Panc1 (cell line): ENCODE measurements around the gene GREB1L. TPM values are rescaled to one million over a fixed set of nuclear protein-coding genes. Genes with fewer than 3 reads are reported as not detected.

Experiments used
- ATAC-seq: fragments of 200-7000 bp; cut with Tn5 transposase; 2 replicates; pipeline ENCODE4 v1.9.1; 2020; ENCODE audit warnings: mild to moderate bottlenecking, moderate library complexity
- BruUV-seq: library from RNA; stranded (reverse); fragments of 400-500 nt; replicated peaks from 2 replicates; lab custom pipeline; 2021; lab: Mats Ljungman, UMichigan
- CTCF ChIA-PET: fragments of 300-600 bp; sonication (Branson Sonifier 250); formaldehyde crosslinking; loops from one replicate; lab custom pipeline; 2022; ENCODE audit warnings: antibody characterized with exemption; lab: Charles Lee
- POLR2A ChIA-PET: fragments of 300-600 bp; sonication (Branson Sonifier 250); formaldehyde crosslinking; loops from one replicate; lab custom pipeline; 2022; ENCODE audit warnings: antibody characterized with exemption; lab: Charles Lee
- DNase-seq: peaks from one replicate; pipeline ENCODE4 v3.0.0-alpha.2; 2010; ENCODE audit warnings: low read depth, low spot score
- H3K27ac ChIP-seq: 2 replicates; pipeline ENCODE4 v1.5.1; 2011; ENCODE audit warnings: mild to moderate bottlenecking, low read length, inconsistent platforms
- H3K27me3 ChIP-seq: fragments of 200-500 bp; sonication (Bioruptor generic); 2 replicates; pipeline ENCODE4 v1.6.0; 2014; ENCODE audit warnings: low read length, inconsistent platforms; ENCODE audit not compliant: control insufficient read depth, insufficient read depth
- H3K36me3 ChIP-seq: fragments of 200-500 bp; sonication (Bioruptor generic); 2 replicates; pipeline ENCODE4 v1.5.1; 2014; ENCODE audit warnings: inconsistent platforms, mild to moderate bottlenecking, low read length, moderate library complexity; ENCODE audit not compliant: control insufficient read depth, insufficient read depth
- H3K4me1 ChIP-seq: 2 replicates; pipeline ENCODE4 v1.5.1; 2011; ENCODE audit warnings: inconsistent platforms, mild to moderate bottlenecking, low read length, moderate library complexity; ENCODE audit not compliant: control insufficient read depth, insufficient read depth
- H3K4me3 ChIP-seq, 2 experiments: 2 replicates each; pipeline ENCODE4 v1.5.1; 2011 to 2012; ENCODE audit warnings: low read depth in 2 of 2, low read length in 2 of 2, mild to moderate bottlenecking in 2 of 2, inconsistent platforms in 1 of 2, moderate library complexity in 1 of 2
- H3K9me3 ChIP-seq: fragments of 200-500 bp; sonication (Bioruptor generic); 2 replicates; pipeline ENCODE4 v1.5.1; 2014; ENCODE audit warnings: low read depth, mild to moderate bottlenecking, inconsistent platforms, low read length, moderate library complexity; ENCODE audit not compliant: control insufficient read depth, insufficient read depth
- POLR2AphosphoS5 ChIP-seq: IDR thresholded peaks from 2 replicates; pipeline ENCODE4 v1.6.1; 2012; ENCODE audit warnings: mild to moderate bottlenecking, low read depth, low read length, moderate library complexity
- SIN3A ChIP-seq: IDR thresholded peaks from 2 replicates; pipeline ENCODE4 v1.6.1; 2012; ENCODE audit warnings: low read depth, mild to moderate bottlenecking, low read length, moderate library complexity, borderline replicate concordance; ENCODE audit not compliant: insufficient read depth
- TCF7L2 ChIP-seq: IDR thresholded peaks from 2 replicates; pipeline ENCODE4 v1.6.1; 2011; ENCODE audit warnings: mild to moderate bottlenecking, low read depth, low read length, inconsistent platforms
- in situ Hi-C: cut with HindIII; loops from 2 replicates; pipeline ENCODE4 v1.10.0; 2016; ENCODE audit warnings: low sequenced_read_pairs, low pct_unique_long_range_greater_than_20kb
- intact Hi-C: fragments of 100-400 bp; cut with micrococcal nuclease; formaldehyde crosslinking; loops from one replicate; pipeline ENCODE4 v1.10.0; 2022; ENCODE audit not compliant: unreplicated experiment
- total RNA-seq: library from RNA; stranded (reverse); gene quantifications from one replicate; pipeline ENCODE4 v1.2.1, GENCODE V29; 2021; ENCODE audit not compliant: unreplicated experiment
- TF ChIP-seq, protein P1 (sequence below), 2 experiments: IDR thresholded peaks; 2 replicates each; pipeline ENCODE4 v1.6.1; 2011 to 2012; ENCODE audit warnings: low read depth in 2 of 2, control low read depth in 1 of 2, low read length in 1 of 2, mild to moderate bottlenecking in 1 of 2, moderate library complexity in 1 of 2; ENCODE audit not compliant: insufficient read depth in 1 of 2
- TF ChIP-seq, protein P2 (sequence below): fragments of 450-650 bp; IDR thresholded peaks from 2 replicates; pipeline ENCODE4 v1.5.1; 2017; ENCODE audit warnings: mild to moderate bottlenecking

GREB1L gene
- total RNA-seq, 1 experiment from 2014 or later, result 11.0 TPM

DNA sequence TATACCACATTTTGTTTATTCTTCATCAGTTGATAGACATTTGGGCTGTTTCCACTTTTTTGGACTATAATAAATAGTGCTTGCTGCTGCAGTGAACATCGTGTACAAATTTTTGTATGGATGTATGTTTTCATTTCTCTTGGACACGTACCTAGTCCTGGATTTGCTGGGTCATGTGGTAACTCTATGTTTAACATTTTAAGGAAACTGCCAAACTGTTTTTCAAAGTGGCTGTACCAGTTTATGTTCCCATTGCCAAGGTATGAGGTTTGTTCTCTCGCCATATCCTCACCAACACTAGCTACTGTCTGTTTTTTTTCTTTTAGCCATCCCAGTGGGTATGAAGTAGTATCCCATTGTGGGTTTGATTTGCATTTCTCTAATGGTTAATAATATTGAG is 42.5 kb downstream of the GREB1L start:
- Histone ChIP-seq H3K4me3 (no peak overlapping the region), H3K27me3 (no peaks in the 10 kb centered on the region), H3K9me3 (no peaks in the 10 kb centered on the region), H3K27ac (no peak overlapping the region), H3K36me3 (no peaks in the 10 kb centered on the region), H3K4me1 (no peaks in the 10 kb centered on the region)
- ATAC-seq, result no peak
- POLR2A ChIA-PET, result no interaction called here
- CTCF ChIA-PET, result no interaction called here
- in situ Hi-C loops (no loop called here), intact Hi-C loops (no loop called here)
- TF ChIP-seq, protein P1, sequence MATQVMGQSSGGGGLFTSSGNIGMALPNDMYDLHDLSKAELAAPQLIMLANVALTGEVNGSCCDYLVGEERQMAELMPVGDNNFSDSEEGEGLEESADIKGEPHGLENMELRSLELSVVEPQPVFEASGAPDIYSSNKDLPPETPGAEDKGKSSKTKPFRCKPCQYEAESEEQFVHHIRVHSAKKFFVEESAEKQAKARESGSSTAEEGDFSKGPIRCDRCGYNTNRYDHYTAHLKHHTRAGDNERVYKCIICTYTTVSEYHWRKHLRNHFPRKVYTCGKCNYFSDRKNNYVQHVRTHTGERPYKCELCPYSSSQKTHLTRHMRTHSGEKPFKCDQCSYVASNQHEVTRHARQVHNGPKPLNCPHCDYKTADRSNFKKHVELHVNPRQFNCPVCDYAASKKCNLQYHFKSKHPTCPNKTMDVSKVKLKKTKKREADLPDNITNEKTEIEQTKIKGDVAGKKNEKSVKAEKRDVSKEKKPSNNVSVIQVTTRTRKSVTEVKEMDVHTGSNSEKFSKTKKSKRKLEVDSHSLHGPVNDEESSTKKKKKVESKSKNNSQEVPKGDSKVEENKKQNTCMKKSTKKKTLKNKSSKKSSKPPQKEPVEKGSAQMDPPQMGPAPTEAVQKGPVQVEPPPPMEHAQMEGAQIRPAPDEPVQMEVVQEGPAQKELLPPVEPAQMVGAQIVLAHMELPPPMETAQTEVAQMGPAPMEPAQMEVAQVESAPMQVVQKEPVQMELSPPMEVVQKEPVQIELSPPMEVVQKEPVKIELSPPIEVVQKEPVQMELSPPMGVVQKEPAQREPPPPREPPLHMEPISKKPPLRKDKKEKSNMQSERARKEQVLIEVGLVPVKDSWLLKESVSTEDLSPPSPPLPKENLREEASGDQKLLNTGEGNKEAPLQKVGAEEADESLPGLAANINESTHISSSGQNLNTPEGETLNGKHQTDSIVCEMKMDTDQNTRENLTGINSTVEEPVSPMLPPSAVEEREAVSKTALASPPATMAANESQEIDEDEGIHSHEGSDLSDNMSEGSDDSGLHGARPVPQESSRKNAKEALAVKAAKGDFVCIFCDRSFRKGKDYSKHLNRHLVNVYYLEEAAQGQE (IDR thresholded peaks at IDR 0.05; ENCODE audit: insufficient read depth in 1 of 2, low read depth in 2 of 2, low read length in 1 of 2), result no peak
- no peak for TF ChIP-seq TCF7L2
- no peak for TF ChIP-seq POLR2AphosphoS5
- TF ChIP-seq SIN3A, result no peak
- TF ChIP-seq, protein P2, sequence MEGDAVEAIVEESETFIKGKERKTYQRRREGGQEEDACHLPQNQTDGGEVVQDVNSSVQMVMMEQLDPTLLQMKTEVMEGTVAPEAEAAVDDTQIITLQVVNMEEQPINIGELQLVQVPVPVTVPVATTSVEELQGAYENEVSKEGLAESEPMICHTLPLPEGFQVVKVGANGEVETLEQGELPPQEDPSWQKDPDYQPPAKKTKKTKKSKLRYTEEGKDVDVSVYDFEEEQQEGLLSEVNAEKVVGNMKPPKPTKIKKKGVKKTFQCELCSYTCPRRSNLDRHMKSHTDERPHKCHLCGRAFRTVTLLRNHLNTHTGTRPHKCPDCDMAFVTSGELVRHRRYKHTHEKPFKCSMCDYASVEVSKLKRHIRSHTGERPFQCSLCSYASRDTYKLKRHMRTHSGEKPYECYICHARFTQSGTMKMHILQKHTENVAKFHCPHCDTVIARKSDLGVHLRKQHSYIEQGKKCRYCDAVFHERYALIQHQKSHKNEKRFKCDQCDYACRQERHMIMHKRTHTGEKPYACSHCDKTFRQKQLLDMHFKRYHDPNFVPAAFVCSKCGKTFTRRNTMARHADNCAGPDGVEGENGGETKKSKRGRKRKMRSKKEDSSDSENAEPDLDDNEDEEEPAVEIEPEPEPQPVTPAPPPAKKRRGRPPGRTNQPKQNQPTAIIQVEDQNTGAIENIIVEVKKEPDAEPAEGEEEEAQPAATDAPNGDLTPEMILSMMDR, result no peak
- no peak for DNase-seq
- no TSS peak for BruUV-seq

DNA sequence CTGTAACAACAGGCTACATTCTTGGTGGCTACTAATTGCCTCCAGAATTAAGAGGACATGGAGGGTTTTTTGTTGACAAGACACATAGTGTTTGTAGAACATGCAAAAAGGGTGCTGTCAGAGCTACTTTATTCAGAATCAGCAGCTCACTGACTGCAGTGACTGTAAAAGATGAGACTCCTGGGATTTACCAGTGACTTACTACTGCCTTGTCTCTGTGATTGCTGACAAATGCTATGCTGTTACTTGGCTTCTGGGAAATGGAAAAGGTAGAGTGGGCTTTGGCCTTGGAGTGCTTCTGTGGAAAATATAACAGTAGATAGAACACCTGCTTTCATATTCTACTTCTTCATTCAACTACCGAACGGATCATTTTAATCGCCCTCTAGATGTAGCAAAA is 47.8 kb downstream of the GREB1L start:
- ATAC-seq (no peak), DNase-seq (no peak)
- Histone ChIP-seq H3K9me3 (no peaks in the 10 kb centered on the region), H3K27me3 (no peaks in the 10 kb centered on the region), H3K27ac (no peak overlapping the region), H3K4me3 (no peak overlapping the region), H3K4me1 (no peaks in the 10 kb centered on the region), H3K36me3 (no peaks in the 10 kb centered on the region)
- intact Hi-C loops (no loop called here), in situ Hi-C loops (no loop called here)
- TF ChIP-seq TCF7L2 (no peak), POLR2AphosphoS5 (no peak), SIN3A (no peak)
- TF ChIP-seq, protein P2, result no peak
- TF ChIP-seq, protein P1 (IDR thresholded peaks at IDR 0.05; ENCODE audit: insufficient read depth in 1 of 2, low read depth in 2 of 2, low read length in 1 of 2), result no peak
- BruUV-seq, result no TSS peak
- ChIA-PET POLR2A (no interaction called here), CTCF (no interaction called here)
